ENCODE results near the gene CACNA1H. TPM values are rescaled to one million over a fixed set of nuclear protein-coding genes. Genes with fewer than 3 reads are reported as not detected.
"Not testable (repeated sequence)": the region's sequence is repeated elsewhere in the genome, so short reads cannot be mapped to it uniquely, and the experiment has no call there.

CACNA1H gene
- total RNA-seq, 2 experiments from 2014 or later: 0.50 to 0.84 TPM

DNA sequence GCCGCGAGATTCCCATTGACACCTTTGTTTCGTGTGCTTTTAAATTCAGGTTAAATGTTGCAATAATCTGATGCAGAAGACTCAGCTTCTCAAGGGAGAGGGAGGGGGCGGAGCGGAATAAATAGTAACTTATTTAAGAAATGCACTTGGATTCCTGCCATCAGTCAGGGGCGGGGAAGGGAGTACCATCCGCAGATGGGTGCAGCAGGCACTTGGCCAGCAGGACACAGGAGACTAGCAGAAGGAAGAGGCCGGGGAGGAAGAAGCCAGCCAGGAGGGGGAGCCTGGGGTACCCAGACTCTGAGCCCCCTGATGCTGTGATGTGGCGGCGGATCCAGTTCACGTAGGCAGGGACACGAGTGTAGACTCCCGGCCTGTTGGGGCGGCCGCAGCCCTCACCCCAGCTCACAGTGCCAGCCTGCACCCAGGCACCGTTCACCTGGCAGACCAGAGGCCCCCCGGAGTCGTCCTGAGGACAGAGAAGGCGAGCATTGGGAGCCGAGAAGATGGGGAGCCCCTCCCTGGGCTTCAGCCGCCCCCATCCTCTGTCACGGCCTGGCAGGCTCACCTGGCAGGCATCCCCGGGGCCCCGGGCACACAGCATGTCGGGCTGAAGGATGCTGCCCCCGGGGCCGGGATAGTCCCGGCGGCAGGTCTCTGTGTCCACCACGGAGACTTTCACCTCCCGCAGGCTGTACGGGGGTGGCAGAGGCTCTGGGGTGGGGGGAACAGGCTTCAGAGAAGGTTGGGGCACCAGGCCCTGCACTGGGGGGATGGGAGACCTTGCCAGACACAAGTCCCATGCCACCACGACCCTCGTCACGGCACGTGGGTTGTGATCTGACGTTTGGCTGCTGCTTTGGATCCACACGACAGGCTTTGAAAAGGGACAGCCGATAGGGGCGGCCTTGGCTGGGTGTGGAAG is 69.0 kb downstream of the CACNA1H start:
- Mint-ChIP-seq H3K4me1 (ENCODE audit: low read depth) (no peaks in the 10 kb centered on the region), H3K4me3 (no peak overlapping the region), H3K27me3 (ENCODE audit: low read depth) (no peaks in the 10 kb centered on the region), H3K27ac (no peak overlapping the region), H3K9me3 (no peaks in the 10 kb centered on the region), H3K36me3 (ENCODE audit: low read depth) (no peaks in the 10 kb centered on the region)
- intact Hi-C loops (cut with micrococcal nuclease): no loop called here
- CTCF ChIA-PET: no interaction called here
- DNase-seq: no peak

DNA sequence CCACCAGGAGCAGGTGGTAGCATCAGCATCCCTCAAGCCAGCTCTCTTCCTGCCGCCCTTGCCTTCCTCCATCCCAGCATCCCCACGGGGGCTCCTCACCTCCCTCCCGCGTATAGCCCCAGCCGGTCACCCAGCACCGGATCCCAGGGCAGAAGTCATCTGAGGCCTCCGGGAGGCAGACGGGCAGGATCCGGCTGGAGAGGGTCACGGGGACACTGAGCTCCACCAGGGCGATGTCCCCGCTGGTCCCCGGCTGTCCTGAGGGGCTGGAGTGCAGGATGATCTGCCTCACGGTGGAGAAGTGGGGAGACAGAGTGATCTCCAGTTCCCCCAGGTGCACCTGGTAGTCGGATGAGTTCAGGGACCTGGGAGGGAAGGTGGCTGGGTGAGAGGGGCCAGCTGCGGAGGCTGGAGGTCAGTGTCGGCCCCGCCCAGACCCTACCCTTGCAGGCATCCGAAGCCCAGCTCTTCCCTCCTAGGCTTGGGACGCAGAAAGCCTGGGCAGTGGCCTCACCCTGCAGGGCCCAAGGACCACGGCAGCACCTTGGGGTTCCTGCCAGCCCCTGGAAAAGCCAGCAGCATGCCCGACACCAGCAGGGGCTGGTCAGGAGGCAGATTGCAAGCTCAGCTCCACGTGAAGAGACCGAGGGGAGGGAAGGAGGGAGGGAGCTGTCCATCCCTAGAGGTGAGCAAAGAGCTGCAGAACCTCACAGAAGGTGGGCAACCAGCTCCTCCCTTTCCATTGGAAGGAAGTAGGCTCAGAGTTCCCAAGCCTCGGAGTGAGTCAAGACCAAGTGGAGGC is 69.8 kb downstream of the CACNA1H start:
- DNase-seq: no peak
- CTCF ChIA-PET: no interaction called here
- Mint-ChIP-seq H3K36me3 (ENCODE audit: low read depth) (no peaks in the 10 kb centered on the region), H3K27ac (no peak overlapping the region), H3K9me3 (no peaks in the 10 kb centered on the region), H3K27me3 (ENCODE audit: low read depth) (no peaks in the 10 kb centered on the region), H3K4me1 (ENCODE audit: low read depth) (no peaks in the 10 kb centered on the region), H3K4me3 (no peak overlapping the region)
- intact Hi-C loops (cut with micrococcal nuclease): no loop called here

DNA sequence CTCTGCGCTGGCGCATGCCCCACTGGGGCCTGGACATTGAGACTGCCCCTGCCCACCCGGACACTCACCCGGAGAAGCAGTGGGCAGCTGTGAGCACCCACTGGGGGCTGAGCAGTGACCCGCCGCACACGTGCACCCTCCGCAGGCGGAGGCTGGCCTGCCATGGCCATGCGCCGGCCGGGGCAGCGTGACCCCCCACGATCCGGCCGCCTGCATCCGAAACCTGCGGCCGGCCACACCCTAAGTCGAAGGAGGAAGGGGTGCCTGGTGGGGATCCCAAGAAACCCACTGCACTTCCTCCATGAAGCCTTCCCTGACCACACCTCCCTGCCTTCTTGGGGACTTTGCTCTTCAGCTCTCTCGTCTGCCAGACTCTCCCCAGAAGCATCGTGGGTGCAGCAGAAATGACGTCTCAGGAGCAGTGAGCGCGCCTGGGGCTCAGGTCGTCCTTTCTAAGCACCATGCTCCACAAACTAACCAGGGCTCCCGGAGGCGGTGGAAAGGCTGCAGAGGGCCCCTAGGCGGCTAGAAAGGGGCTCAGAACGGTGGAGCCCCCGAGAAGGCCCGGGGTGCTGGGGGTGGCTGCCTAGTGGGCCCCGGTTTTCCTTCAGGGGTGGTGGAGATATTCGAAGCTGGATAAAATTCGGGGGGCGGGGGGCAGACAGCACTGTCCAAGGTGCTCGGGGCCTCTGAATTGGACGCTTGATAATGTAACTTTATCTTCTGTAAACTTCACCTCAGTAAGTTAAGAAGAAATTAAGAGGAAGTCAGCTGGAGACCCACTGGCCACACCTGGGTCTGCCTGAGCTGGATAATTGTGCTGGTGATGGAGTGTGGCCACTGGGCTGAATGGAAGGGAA is 70.7 kb downstream of the CACNA1H start:
- intact Hi-C loops (cut with micrococcal nuclease): no loop called here
- H3K4me1 Mint-ChIP-seq (ENCODE audit: low read depth): no peaks in the 10 kb centered on the region
- CTCF ChIA-PET: no interaction called here
- H3K27ac Mint-ChIP-seq: no peak overlapping the region
- no peaks in the 10 kb centered on the region for H3K36me3 Mint-ChIP-seq (ENCODE audit: low read depth)
- no peak for DNase-seq
- no peak overlapping the region for H3K4me3 Mint-ChIP-seq
- no peaks in the 10 kb centered on the region for H3K9me3 Mint-ChIP-seq
- no peaks in the 10 kb centered on the region for H3K27me3 Mint-ChIP-seq (ENCODE audit: low read depth)

DNA sequence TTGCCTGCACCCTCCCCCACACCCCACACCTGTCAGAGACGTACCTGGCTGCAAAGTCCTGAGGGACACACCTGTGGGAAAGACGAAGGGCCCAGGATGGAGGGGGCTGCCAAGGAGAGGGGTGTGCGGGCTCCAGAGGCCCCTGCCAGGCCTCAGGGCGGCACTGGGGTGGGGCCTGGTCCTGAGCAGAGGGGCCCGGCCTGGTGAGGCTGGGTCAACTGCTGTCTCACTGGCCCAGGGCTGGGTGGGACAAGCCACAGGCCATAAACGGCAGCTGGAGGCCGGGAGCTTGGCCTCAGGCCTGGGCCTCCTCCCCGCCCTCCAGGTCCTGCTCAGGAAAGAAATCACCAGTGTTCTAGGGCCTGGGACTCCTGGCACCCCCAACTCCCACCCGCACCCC is 71.7 kb downstream of the CACNA1H start:
- no peaks in the 10 kb centered on the region for H3K9me3 Mint-ChIP-seq
- no peaks in the 10 kb centered on the region for H3K27me3 Mint-ChIP-seq (ENCODE audit: low read depth)
- H3K4me3 Mint-ChIP-seq: no peak overlapping the region
- no peaks in the 10 kb centered on the region for H3K4me1 Mint-ChIP-seq (ENCODE audit: low read depth)
- H3K27ac Mint-ChIP-seq: no peak overlapping the region
- intact Hi-C loops (cut with micrococcal nuclease): no loop called here
- no peak for DNase-seq
- H3K36me3 Mint-ChIP-seq (ENCODE audit: low read depth): no peaks in the 10 kb centered on the region
- CTCF ChIA-PET: no interaction called here

DNA sequence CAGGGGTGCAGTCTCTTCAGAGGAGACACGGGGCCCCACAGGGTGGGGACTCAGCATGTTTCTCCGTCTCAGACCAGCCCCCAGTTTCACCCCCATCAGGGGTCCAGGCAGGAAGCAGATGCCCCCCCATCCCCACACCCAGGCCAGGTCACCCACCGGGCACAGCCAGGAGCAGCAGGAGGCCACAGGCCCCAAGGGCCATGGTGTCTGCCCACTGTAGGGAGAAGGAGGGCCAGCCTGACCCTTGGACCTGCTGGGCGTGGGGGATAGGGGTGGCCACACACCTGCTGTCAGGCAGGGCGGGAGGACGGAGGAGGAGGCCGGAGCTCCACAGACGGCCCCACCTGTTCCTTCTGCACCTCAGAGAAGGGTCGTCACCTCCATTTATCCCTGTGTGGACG is 72.1 kb downstream of the CACNA1H start, which contains the start of gene TPSG1:
TSS of gene TPSG1 (minus strand) at position 218 of the 401 bp plus-strand sequence. CDS start at position 202, 16 bp downstream.
- no peak for DNase-seq
- intact Hi-C loops (cut with micrococcal nuclease): no loop called here
- H3K27me3 Mint-ChIP-seq (ENCODE audit: low read depth): no peaks in the 10 kb centered on the region
- no peak within 1 kb of the TSS for H3K27ac Mint-ChIP-seq
- H3K9me3 Mint-ChIP-seq: no peaks in the 10 kb centered on the region
- no peak within 1 kb of the TSS for H3K4me3 Mint-ChIP-seq
- H3K4me1 Mint-ChIP-seq (ENCODE audit: low read depth): no peaks in the 10 kb centered on the region
- CTCF ChIA-PET: no interaction called here
- H3K36me3 Mint-ChIP-seq (ENCODE audit: low read depth): no peaks in the 10 kb centered on the region

DNA sequence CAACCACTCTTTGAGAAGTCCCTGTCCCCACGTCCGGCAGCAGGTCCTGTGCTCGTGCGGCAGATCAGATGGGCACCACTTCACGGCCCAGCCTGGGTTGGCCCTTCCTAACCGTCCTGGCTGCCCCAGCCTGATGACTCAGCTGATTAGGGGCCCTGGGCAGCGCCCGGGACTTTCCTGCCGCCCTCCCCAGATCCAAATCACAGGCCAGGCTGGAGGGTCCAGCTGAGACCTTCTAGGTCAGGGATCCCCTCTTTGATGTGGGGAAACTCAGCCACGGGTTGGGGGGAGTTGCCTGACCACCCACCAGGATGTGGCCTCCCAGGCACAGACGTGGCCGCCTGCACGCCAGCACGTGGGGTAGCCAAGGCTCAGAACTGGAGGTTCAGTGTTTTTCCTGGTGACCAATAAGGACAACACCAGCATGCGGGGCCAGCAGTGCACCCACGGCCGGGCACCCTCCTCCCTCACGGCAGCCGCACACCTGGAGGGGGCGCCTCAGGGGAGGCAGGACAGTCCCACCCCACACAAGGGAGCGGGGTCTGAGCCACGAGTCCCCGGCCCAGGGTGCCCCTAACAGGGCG is 72.9 kb downstream of the CACNA1H start:
- H3K4me3 Mint-ChIP-seq; H3K27ac Mint-ChIP-seq; DNase-seq; H3K4me1 Mint-ChIP-seq (ENCODE audit: low read depth); intact Hi-C loops (cut with micrococcal nuclease); H3K27me3 Mint-ChIP-seq (ENCODE audit: low read depth); H3K36me3 Mint-ChIP-seq (ENCODE audit: low read depth); H3K9me3 Mint-ChIP-seq: not testable (repeated sequence)
- CTCF ChIA-PET: interaction anchor here (0.5 kb wide), 1 partner anchor 1167 kb away, joined by 3 read pairs; no protein-coding TSS in a partner anchor

DNA sequence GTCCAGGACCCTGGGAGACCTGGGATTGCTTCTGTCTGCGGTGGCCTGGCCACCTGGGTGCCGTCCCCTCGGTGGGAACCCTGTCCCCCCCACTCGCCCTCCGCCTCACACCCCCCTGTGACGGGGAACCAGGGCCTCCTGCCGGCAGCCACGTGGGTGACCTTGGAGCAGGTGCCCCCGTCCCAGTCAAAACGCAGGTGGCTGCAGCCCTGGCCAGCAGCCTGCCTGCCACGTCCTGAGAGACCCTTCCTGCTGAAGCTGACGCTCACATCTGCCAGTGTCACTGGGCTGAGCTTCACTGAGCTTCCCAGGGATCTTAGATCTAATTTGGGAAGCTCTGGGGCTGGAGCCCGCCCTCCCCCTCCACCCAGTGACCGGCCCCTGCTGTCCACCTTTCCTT is 73.8 kb downstream of the CACNA1H start:
- DNase-seq; H3K27me3 Mint-ChIP-seq (ENCODE audit: low read depth); H3K36me3 Mint-ChIP-seq (ENCODE audit: low read depth); H3K4me3 Mint-ChIP-seq; H3K27ac Mint-ChIP-seq; intact Hi-C loops (cut with micrococcal nuclease); H3K4me1 Mint-ChIP-seq (ENCODE audit: low read depth); CTCF ChIA-PET; H3K9me3 Mint-ChIP-seq: not testable (repeated sequence)

DNA sequence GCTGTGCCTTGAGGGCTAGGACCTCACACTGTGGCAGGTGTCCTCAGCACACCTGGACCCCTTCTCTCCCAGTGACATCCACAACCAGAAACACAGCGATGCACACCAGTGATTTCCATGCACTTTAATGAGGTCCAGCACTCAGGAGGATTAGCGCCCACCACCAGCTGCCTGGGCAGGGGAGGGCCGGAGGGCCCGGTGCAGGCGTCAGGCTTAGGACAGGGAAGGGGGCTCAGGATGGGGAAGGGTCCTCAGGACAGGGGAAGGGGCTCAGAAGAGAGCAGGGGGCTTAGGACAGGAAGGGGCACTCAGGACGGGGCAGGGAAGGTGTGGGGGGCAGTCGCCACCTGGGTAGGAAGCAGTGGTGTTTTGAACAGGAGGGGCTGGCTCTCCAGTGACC is 75.3 kb downstream of the CACNA1H start:
- intact Hi-C loops (cut with micrococcal nuclease); H3K4me3 Mint-ChIP-seq; H3K27ac Mint-ChIP-seq; H3K9me3 Mint-ChIP-seq; H3K36me3 Mint-ChIP-seq (ENCODE audit: low read depth); H3K4me1 Mint-ChIP-seq (ENCODE audit: low read depth); CTCF ChIA-PET; DNase-seq; H3K27me3 Mint-ChIP-seq (ENCODE audit: low read depth): not testable (repeated sequence)

DNA sequence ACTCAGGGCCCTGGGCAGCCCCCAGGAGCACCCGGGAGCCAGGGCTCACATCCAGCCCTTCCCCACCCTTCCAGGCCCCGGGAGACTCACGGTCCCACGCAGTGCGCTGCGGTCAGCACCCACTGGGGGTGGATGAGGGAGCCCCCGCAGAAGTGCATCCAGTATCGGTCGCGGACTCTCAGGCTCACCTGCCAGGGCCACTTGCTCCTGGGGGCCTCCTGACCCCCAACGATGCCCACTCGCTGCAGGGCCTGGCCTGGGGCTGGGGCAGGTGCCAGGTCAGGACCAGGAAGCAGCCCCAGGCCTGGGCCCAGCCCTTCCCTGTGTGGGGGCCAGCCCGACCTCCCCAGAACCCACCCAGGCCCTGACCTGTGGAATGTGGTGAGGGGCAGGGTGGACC is 76.6 kb downstream of the CACNA1H start:
- CTCF ChIA-PET; DNase-seq; H3K4me1 Mint-ChIP-seq (ENCODE audit: low read depth); intact Hi-C loops (cut with micrococcal nuclease); H3K36me3 Mint-ChIP-seq (ENCODE audit: low read depth); H3K27ac Mint-ChIP-seq; H3K27me3 Mint-ChIP-seq (ENCODE audit: low read depth); H3K4me3 Mint-ChIP-seq; H3K9me3 Mint-ChIP-seq: not testable (repeated sequence)

DNA sequence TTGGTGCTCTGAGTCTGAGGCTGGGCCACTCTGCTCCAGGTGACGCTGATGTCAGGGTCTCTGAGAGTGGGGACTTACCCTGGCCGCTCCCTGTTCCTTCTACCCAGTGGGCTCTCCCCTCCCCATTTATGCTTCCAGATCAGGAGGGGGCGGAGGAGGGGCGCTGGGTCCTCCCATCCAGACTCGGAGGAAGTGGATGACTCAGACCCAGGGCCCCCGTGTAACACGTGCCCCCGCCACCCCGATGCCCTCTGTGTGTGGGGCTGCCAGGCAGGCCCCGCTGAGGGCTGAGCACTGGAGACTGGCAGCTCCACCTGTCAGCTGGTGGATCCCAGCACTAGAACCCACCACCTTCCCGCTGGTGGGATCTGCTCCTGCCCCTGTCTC is 77.2 kb downstream of the CACNA1H start, which contains the start of gene TPSB2:
TSS of gene TPSB2 (minus strand) at position 101 of the 387 bp plus-strand sequence. CDS start 233 bp downstream, outside the sequence.
- DNase-seq; CTCF ChIA-PET; H3K27ac Mint-ChIP-seq; intact Hi-C loops (cut with micrococcal nuclease); H3K9me3 Mint-ChIP-seq; H3K27me3 Mint-ChIP-seq (ENCODE audit: low read depth); H3K4me1 Mint-ChIP-seq (ENCODE audit: low read depth); H3K4me3 Mint-ChIP-seq; H3K36me3 Mint-ChIP-seq (ENCODE audit: low read depth): not testable (repeated sequence)

DNA sequence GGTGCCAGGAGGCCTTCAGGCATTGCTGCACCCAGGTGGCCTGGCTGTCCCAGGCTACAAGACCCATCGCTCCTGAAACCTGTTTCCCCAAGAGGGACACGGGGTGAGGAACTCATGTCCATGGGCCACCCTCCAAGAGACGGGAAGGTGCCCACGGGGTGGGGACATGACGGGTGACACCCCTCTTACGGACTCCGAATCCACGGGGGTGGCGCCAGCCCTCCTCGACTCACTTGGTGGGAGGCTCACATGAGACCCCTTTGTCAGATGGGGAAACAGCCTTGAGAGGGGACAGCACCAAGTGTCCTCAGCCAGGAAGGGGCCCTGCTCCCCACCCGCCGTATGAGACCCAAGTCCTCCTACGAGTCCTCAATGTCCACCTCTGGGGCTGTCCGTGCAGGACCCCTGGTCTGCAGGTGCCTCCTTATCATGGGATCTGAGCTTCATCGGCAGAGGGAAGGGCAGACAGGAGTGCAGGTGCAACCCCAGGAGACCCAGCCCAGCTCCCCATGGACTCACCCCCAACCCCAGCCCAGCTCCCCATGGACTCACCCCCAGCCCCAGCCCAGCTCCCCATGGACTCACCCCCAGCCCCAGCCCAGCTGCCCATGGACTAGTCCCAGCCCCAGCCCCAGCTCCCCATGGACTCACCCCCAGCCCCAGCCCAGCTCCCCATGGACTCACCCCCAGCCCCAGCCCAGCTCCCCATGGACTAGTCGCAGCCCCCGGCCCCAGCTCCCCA is 77.7 kb downstream of the CACNA1H start:
- DNase-seq; H3K36me3 Mint-ChIP-seq (ENCODE audit: low read depth); H3K4me3 Mint-ChIP-seq; H3K9me3 Mint-ChIP-seq; intact Hi-C loops (cut with micrococcal nuclease); H3K27ac Mint-ChIP-seq; H3K27me3 Mint-ChIP-seq (ENCODE audit: low read depth); H3K4me1 Mint-ChIP-seq (ENCODE audit: low read depth); CTCF ChIA-PET: not testable (repeated sequence)
